ENCODE measurements around the gene PEPD.

Gene PEPD

DNA sequence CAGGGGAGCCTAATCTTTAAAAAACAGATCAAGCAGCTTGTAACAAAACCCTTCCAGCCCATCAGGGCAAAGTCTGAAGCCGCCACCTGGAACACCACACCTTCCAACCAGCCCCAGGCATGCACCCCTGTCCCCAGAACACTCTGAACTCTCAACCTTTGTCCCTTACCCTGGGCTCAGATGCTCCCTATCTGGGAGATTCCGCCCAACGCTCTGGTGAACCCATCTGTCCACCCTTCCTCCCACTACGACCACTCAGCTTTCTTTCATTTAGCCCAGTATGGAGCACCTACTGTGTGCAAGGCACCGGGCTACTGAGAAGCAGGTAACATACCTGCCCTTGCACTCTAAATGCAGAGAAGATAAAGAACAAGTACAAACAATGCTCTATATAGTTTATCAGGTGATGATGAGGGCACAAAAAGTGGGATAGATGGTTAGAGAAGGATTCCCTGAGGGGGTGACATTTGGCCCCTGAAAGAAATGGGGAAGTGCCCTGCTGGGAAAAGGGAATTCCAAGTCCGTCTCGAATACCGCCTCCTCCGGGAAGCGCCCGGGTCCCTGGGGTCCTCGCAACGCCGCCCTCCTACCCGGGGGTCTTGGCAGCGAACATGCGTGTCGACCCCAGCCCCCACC is 629 bp downstream of the PEPD start:
- Histone ChIP-seq H3K9ac (peak overlapping the region; percentile 68), H3K79me2 (ENCODE audit: insufficient read depth, low read depth) (0 out of 2 replicates have a peak, but pooled peaks cover 5% of the 10 kb centered on the region), H3K27me3 (ENCODE audit: insufficient read depth, low read depth) (peaks cover 11% of the 10 kb centered on the region; the same call in 1 of the 2 replicates), H3K36me3 (ENCODE audit: insufficient read depth) (no peaks in the 10 kb centered on the region), H4K20me1 (ENCODE audit: insufficient read depth) (no peaks in the 10 kb centered on the region), H3K4me2 (peak overlapping the region; percentile 99), H3K4me3 (IDR thresholded peaks at IDR 0.05; ENCODE audit: insufficient read depth, low read depth, low read length) (no peak overlapping the region), H3K27ac (no peak overlapping the region), H3K4me1 (ENCODE audit: low read depth, poor library complexity, severe bottlenecking) (peaks cover 6% of the 10 kb centered on the region), H2AFZ (ENCODE audit: low read depth) (peak overlapping the region; percentile 79)
- TF ChIP-seq CTCF (conservative IDR thresholded peaks at IDR 0.05; ENCODE audit: low read depth, low read length): no peak

DNA sequence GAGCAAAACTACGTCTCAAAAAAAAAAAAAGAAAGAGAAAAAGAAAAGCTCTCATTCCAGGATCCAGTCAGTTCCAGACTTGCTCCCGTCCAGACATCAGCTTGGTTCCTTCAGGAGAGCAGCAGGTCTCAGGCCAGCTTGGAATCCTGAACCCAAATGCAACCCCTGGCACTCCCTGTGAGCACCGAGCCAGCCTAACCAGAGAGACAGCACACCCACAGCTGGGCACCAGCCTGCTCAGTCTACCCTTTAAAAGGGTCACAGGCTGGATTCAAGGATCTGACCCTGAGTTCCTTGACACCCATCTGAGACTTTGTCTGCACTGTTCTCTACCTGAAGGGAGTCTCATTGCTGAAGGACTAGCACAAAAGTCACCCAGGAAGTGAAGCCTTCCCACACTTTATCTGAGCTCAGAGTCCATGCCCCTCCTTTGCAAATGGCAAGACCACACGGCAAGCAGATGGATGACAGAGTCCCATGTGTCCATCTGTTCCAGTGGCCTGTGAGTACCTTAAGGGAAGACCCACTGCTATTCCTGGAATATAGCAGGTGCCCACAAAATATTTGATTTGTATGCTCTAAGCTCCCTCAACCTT is 1.4 kb downstream of the PEPD start:
- Histone ChIP-seq H3K27ac (no peak overlapping the region), H3K36me3 (ENCODE audit: insufficient read depth) (no peaks in the 10 kb centered on the region), H3K79me2 (ENCODE audit: insufficient read depth, low read depth) (0 out of 2 replicates have a peak, but pooled peaks cover 5% of the 10 kb centered on the region), H3K4me2 (peak overlapping the region; percentile 99; the same call in 1 of the 2 replicates), H3K27me3 (ENCODE audit: insufficient read depth, low read depth) (peaks cover 3% of the 10 kb centered on the region; the same call in 1 of the 2 replicates), H2AFZ (ENCODE audit: low read depth) (no peak overlapping the region), H3K4me3 (IDR thresholded peaks at IDR 0.05; ENCODE audit: insufficient read depth, low read depth, low read length) (no peak overlapping the region), H3K9ac (no peak overlapping the region), H4K20me1 (ENCODE audit: insufficient read depth) (no peaks in the 10 kb centered on the region), H3K4me1 (ENCODE audit: low read depth, poor library complexity, severe bottlenecking) (peaks cover 6% of the 10 kb centered on the region)
- no peak for TF ChIP-seq CTCF (conservative IDR thresholded peaks at IDR 0.05; ENCODE audit: low read depth, low read length)

DNA sequence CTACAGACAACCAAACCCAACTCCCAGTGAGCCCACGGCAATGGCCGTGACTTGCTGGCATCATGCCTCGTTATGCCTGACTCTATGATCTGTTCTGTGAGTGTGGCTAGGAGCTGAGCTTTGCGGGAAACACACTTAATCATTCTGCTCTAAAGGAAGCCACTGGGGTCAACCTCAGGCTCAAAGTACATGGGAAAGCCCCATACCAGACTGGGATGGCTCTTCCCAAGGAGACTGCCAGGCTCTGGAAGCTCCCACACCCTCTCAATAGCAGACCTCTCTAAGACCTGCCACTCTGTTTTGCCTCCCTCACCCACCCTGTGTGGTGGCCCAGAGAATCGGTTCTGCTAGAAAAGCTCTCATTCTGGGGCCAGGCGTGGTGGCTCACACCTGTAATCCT is 2.2 kb downstream of the PEPD start:
- H3K4me1 ChIP-seq (ENCODE audit: low read depth, poor library complexity, severe bottlenecking): peaks cover 6% of the 10 kb centered on the region
- no peak overlapping the region for H3K4me3 ChIP-seq (IDR thresholded peaks at IDR 0.05; ENCODE audit: insufficient read depth, low read depth, low read length)
- 0 out of 2 replicates have a peak, but pooled peaks cover 5% of the 10 kb centered on the region for H3K79me2 ChIP-seq (ENCODE audit: insufficient read depth, low read depth)
- no peaks in the 10 kb centered on the region; the same call in 1 of the 2 replicates for H3K27me3 ChIP-seq (ENCODE audit: insufficient read depth, low read depth)
- no peaks in the 10 kb centered on the region for H4K20me1 ChIP-seq (ENCODE audit: insufficient read depth)
- no peaks in the 10 kb centered on the region for H3K36me3 ChIP-seq (ENCODE audit: insufficient read depth)
- no peak overlapping the region for H2AFZ ChIP-seq (ENCODE audit: low read depth)
- H3K4me2 ChIP-seq: no peak overlapping the region
- no peak overlapping the region for H3K27ac ChIP-seq
- H3K9ac ChIP-seq: no peak overlapping the region
- no peak for TF ChIP-seq CTCF (conservative IDR thresholded peaks at IDR 0.05; ENCODE audit: low read depth, low read length)

GRCh38 chr19:33518541-33518940 is 3.0 kb downstream of the PEPD start:
- Histone ChIP-seq H3K27me3 (ENCODE audit: insufficient read depth, low read depth) (no peaks in the 10 kb centered on the region; the same call in 1 of the 2 replicates), H2AFZ (ENCODE audit: low read depth) (no peak overlapping the region), H4K20me1 (ENCODE audit: insufficient read depth) (no peaks in the 10 kb centered on the region), H3K4me2 (no peak overlapping the region), H3K4me3 (IDR thresholded peaks at IDR 0.05; ENCODE audit: insufficient read depth, low read depth, low read length) (no peak overlapping the region), H3K27ac (no peak overlapping the region), H3K9ac (no peak overlapping the region), H3K4me1 (ENCODE audit: low read depth, poor library complexity, severe bottlenecking) (peaks cover 6% of the 10 kb centered on the region), H3K36me3 (ENCODE audit: insufficient read depth) (no peaks in the 10 kb centered on the region), H3K79me2 (ENCODE audit: insufficient read depth, low read depth) (0 out of 2 replicates have a peak, but pooled peaks cover 5% of the 10 kb centered on the region)
- no peak for TF ChIP-seq CTCF (conservative IDR thresholded peaks at IDR 0.05; ENCODE audit: low read depth, low read length)
